GM12874 (cell line): Measurements from ENCODE around the gene MTREX.

Experiments
- TF ChIP-seq, protein P1 (sequence below): IDR thresholded peaks from 2 replicates; pipeline ENCODE4 v1.5.1; 2011; ENCODE audit warnings: low read depth, mild to moderate bottlenecking, control low read depth, low read length, moderate library complexity; ENCODE audit not compliant: insufficient read depth

Gene MTREX

GRCh38 chr5:55427157-55427556, 119.4 kb downstream of the MTREX start:
- TF ChIP-seq, protein P1, sequence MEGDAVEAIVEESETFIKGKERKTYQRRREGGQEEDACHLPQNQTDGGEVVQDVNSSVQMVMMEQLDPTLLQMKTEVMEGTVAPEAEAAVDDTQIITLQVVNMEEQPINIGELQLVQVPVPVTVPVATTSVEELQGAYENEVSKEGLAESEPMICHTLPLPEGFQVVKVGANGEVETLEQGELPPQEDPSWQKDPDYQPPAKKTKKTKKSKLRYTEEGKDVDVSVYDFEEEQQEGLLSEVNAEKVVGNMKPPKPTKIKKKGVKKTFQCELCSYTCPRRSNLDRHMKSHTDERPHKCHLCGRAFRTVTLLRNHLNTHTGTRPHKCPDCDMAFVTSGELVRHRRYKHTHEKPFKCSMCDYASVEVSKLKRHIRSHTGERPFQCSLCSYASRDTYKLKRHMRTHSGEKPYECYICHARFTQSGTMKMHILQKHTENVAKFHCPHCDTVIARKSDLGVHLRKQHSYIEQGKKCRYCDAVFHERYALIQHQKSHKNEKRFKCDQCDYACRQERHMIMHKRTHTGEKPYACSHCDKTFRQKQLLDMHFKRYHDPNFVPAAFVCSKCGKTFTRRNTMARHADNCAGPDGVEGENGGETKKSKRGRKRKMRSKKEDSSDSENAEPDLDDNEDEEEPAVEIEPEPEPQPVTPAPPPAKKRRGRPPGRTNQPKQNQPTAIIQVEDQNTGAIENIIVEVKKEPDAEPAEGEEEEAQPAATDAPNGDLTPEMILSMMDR = no peak

- TF ChIP-seq, protein P1 = no peak
These were observed 121.4 kb downstream of the MTREX start for GRCh38 chr5:55429221-55429612.

- TF ChIP-seq, protein P1 = no peak
These were observed 121.9 kb downstream of the MTREX start for GRCh38 chr5:55429613-55430253.

DNA sequence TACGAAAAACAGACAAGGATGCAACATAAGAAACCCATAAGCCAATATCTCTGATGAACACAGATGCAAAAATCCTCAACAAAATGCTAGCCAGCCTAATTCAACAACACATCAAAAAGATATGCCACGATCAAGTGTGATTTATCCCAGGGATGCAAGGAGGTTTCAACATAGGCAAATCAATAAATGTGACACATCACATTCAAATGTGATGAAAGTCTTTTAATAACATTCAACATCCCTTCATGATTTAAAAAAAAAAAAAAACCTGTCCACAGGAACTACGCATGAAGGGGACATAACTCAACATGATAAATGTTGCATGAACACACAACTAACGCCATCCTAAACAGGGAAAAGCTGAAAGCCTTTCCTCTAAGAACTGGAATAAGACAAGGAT, 124.8 kb downstream of the MTREX start:
- TF ChIP-seq, protein P1 = no peak

GRCh38 chr5:55437452-55437851, 129.7 kb downstream of the MTREX start:
- TF ChIP-seq, protein P1 = no peak

- TF ChIP-seq, protein P1 = no peak
These were observed 130.0 kb downstream of the MTREX start for GRCh38 chr5:55437859-55438206.

- TF ChIP-seq, protein P1 = no peak
These were observed 131.2 kb downstream of the MTREX start for GRCh38 chr5:55438998-55439397.

- TF ChIP-seq, protein P1 = no peak
These were observed 132.4 kb downstream of the MTREX start for GRCh38 chr5:55440188-55440646.
